HG02798 (cell line): ENCODE data around the gene SCAANT1.

Experiments
- ATAC-seq: cut with Tn5 transposase; IDR thresholded peaks from one replicate; pipeline ENCODE4 v1.9.1; 2021; ENCODE audit warnings: mild to moderate bottlenecking; ENCODE audit not compliant: unreplicated experiment, poor library complexity

Gene SCAANT1

GRCh38 chr3:63864965-63865327 lies 47.2 kb downstream of the SCAANT1 start:
- ATAC-seq: no peak

GRCh38 chr3:63864008-63864964 lies 47.9 kb downstream of the SCAANT1 start:
- peak; percentile 61 for ATAC-seq

DNA sequence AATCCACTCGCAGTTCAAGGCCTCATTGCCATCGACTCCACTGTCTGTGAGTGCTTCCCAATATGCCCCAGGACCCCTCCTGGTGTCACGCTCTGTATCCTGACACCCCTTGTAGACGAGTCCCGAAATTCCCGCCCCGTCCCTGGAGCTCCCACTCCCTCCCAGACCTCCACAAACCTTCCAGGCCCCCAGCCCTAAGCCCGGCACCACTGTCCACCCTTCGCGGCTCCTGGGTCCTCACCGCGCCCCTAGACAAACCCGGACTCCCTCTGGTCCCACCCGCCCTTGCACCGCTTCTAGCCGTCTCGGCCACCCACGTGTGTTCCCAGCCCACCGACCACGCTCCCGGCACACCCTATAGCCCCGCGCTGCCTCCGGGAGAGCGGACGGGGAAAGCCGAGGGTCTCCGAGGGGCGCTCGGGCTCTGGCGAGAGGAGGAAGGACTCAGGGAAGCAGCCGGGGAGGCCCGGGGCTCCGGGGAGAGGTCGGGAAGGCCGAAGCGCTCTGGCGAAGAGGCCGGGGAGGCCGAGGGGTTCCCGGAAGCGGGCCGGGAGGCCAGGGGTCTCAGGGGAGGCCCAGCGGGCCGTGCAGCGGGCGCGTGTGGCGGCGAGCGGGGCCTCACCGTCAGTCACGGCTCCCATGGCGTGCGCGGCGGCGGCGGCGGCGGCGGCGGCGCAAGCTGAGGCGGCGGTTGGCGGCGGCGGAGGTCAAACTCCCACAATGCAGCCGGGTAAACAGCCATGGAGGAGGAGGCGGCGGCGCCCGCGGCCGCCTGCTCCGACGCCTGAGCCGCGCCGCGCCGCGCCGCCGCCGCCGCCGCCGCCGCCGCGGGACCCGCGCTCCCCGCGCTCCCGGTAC lies 48.8 kb downstream of the SCAANT1 start, which contains the start of the genes ATXN7 and THOC7:
Gene ATXN7 (plus strand): TSS at position 718 of the 858 bp plus-strand sequence. CDS start 48,732 bp downstream, outside the sequence.
Gene THOC7 (minus strand): TSS at position 656 of the 858 bp plus-strand sequence. CDS start 15 bp downstream, at position 641.
- peak; percentile 79 for ATAC-seq

DNA sequence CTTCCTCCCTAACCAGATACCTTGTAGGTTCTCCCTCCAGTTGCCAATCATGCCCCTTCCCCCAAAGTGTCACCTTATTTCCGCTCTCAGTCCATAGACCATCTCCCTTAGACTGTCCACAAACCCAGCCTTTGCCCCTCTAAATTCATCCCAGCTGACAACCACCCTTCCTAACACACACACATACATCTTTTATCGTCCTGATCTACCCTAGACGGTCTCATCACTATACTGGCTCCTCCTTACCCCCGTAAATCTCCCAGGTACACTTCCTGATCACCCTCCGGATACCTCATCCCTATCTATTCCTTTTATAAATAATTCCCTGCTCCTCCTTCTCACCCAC lies 49.4 kb downstream of the SCAANT1 start:
- ATAC-seq: no peak
